ENCODE measurements around the gene HDAC9. TPM values are rescaled to one million over a fixed set of nuclear protein-coding genes. Genes with fewer than 3 reads are reported as not detected.

The HDAC9 gene
- total RNA-seq, 1 experiment from 2014 or later: 4.3 TPM

GRCh38 chr7:18610331-18610948, 114.9 kb downstream of the HDAC9 start (continued):
- TF ChIP-seq RAD21 (IDR thresholded peaks at IDR 0.05; ENCODE audit: low read depth): peak; percentile 26; the same call in 1 of the 2 replicates

GRCh38 chr7:18614841-18615240, 119.3 kb downstream of the HDAC9 start:
- Histone ChIP-seq H4K20me1 (ENCODE audit: insufficient read depth) (no peaks in the 10 kb centered on the region), H3K79me2 (ENCODE audit: insufficient read depth, low read length) (no peaks in the 10 kb centered on the region), H3K4me2 (ENCODE audit: low read length) (no peak overlapping the region), H3K4me3 (replicated peaks in 1 of 2; ENCODE audit: low read depth in 1 of 2, low read length in 2 of 2) (no peak overlapping the region), H3K9me3 (ENCODE audit: control insufficient read depth in 1 of 2, insufficient read depth in 1 of 2, low read depth in 1 of 2, low read length in 2 of 2) (no peaks in the 10 kb centered on the region), H2AFZ (ENCODE audit: low read depth, low read length, poor library complexity, severe bottlenecking) (no peak overlapping the region), H3K9me2 (ENCODE audit: insufficient read depth) (no peaks in the 10 kb centered on the region), H3K27ac (ENCODE audit: low read depth, low read length) (no peak overlapping the region), H3K9ac (ENCODE audit: low read length) (no peak overlapping the region), H3K27me3 (ENCODE audit: insufficient read depth, low read length) (no peaks in the 10 kb centered on the region), H3K36me3 (ENCODE audit: control insufficient read depth in 1 of 2, insufficient read depth in 2 of 2, low read length in 2 of 2) (no peaks in the 10 kb centered on the region), H3K4me1 (ENCODE audit: control insufficient read depth in 1 of 2, insufficient read depth in 2 of 2, low read length in 2 of 2) (no peaks in the 10 kb centered on the region)
- ChIA-PET POLR2A (no interaction called here), RAD21 (ENCODE audit: low non-redundant PET in 1 of 2, low total read pairs in 2 of 2, uncharacterized antibody in 2 of 2, unreplicated experiment in 2 of 2) (no interaction called here), CTCF (no interaction called here)
- no TSS peak for BruUV-seq (replicated peaks)
- intact Hi-C loops (cut with micrococcal nuclease): no loop called here
- DNase-seq (ENCODE audit: low read depth, low spot score) (no peak), ATAC-seq (no peak)
- no peak for TF ChIP-seq ZNF274 (IDR thresholded peaks at IDR 0.05; ENCODE audit: low read depth, low read length)
- no peak for TF ChIP-seq POLR2A (IDR thresholded peaks at IDR 0.05; ENCODE audit: borderline replicate concordance, extremely low read depth, insufficient read depth, insufficient read length)
- no peak for TF ChIP-seq ATF3 (IDR thresholded peaks at IDR 0.05)
- TF ChIP-seq SIN3A (IDR thresholded peaks at IDR 0.05; ENCODE audit: low read depth): no peak
- no peak for TF ChIP-seq ELF1 (IDR thresholded peaks at IDR 0.05; ENCODE audit: borderline replicate concordance, low read depth)
- no peak for TF ChIP-seq MAX (IDR thresholded peaks at IDR 0.05)
- no peak for TF ChIP-seq REST (IDR thresholded peaks at IDR 0.05; ENCODE audit: low read depth)
- TF ChIP-seq CBX3 (IDR thresholded peaks at IDR 0.05; ENCODE audit: low read depth): no peak
- no peak for TF ChIP-seq FOSL1 (IDR thresholded peaks at IDR 0.05; ENCODE audit: low read depth)
- TF ChIP-seq EZH2phosphoT487 (IDR thresholded peaks at IDR 0.05; ENCODE audit: borderline replicate concordance): no peak
- no peak for TF ChIP-seq POLR2AphosphoS5 (IDR thresholded peaks at IDR 0.05; ENCODE audit: low read depth, low read length)
- TF ChIP-seq EZH2 (IDR thresholded peaks at IDR 0.05): no peak
